Colonic mucosa (tissue), 4 donors: Measurements from ENCODE around the gene RBM19. TPM values are rescaled to one million over a fixed set of nuclear protein-coding genes. Genes with fewer than 3 reads are reported as not detected.

Experiments
- DNase-seq: peaks from one replicate; pipeline ENCODE4 v3.0.0-alpha.2; 2020
- H3K27ac ChIP-seq: fragments of 200-600 bp; one replicate; pipeline ENCODE4 v1.8.0; 2021
- H3K27me3 ChIP-seq: fragments of 200-600 bp; one replicate; pipeline ENCODE4 v1.8.0; 2021
- H3K36me3 ChIP-seq: fragments of 200-600 bp; one replicate; pipeline ENCODE4 v1.8.0; 2021
- H3K4me1 ChIP-seq: fragments of 200-600 bp; one replicate; pipeline ENCODE4 v1.8.0; 2021; ENCODE audit warnings: mild to moderate bottlenecking
- H3K4me3 ChIP-seq: fragments of 200-600 bp; one replicate; pipeline ENCODE4 v1.8.0; 2021
- H3K9ac ChIP-seq, 2 donors: one replicate each; pipeline ENCODE4 v1.7.0; 2013; ENCODE audit warnings: control low read depth in 2 of 2, low read depth in 2 of 2, low read length in 2 of 2
- H3K9me3 ChIP-seq: fragments of 200-600 bp; one replicate; pipeline ENCODE4 v1.8.0; 2021
- intact Hi-C: fragments of 100-400 bp; cut with DNase I; formaldehyde crosslinking; loops from one replicate; pipeline ENCODE4 v1.14.1; 2022
- total RNA-seq, 2 donors: library from RNA; stranded (reverse); fragmentation: NEBNext Ultra II Directional in 1 of 2; extraction: Animal tissue kit (Norgen Biotek cat#: 25700) in 1 of 2; gene quantifications; one replicate each; pipeline ENCODE4 v1.2.1, GENCODE V29; 2021
- TF ChIP-seq, protein P1 (sequence below): fragments of 200-600 bp; IDR thresholded peaks from one replicate; pipeline ENCODE4 v1.8.0; 2022; ENCODE audit warnings: antibody characterized with exemption, mild to moderate bottlenecking
- donor health status: healthy.
- donor health status: DM: no; HTN: no; CAD: no.
- donor health status: DM: no; HTN: no; CAD: no.

RBM19 gene
- total RNA-seq, 2 donors from 2014 or later, result 13.5 to 33.1 TPM

DNA sequence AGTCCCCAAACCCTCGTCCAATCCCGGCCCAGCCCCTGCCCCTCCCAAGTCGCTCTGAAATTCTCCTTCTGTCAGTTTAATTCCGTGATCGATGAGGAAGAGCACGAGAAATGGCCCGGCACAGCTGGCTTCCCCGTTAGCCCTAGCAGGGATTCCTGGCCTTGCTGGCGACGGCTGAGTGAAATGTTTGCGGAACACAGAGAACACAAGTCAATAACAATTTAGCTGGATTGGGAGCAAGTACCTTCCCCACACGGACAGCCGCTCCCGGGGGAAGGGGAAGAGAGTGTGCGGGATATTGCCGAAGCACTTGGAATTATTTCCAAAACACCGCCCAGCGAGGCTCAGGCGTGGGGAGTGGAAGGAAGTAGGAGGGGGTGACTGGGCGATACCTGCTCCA is 134.6 kb downstream of the RBM19 start:
- H3K4me3 ChIP-seq, result no peak overlapping the region
- no peaks in the 10 kb centered on the region for H3K27me3 ChIP-seq
- H3K36me3 ChIP-seq, result no peaks in the 10 kb centered on the region
- no peak for DNase-seq
- H3K9me3 ChIP-seq, result no peaks in the 10 kb centered on the region
- H3K27ac ChIP-seq, result no peak overlapping the region
- intact Hi-C loops, result no loop called here
- no peak overlapping the region for H3K9ac ChIP-seq
- no peaks in the 10 kb centered on the region for H3K4me1 ChIP-seq
- TF ChIP-seq, protein P1, sequence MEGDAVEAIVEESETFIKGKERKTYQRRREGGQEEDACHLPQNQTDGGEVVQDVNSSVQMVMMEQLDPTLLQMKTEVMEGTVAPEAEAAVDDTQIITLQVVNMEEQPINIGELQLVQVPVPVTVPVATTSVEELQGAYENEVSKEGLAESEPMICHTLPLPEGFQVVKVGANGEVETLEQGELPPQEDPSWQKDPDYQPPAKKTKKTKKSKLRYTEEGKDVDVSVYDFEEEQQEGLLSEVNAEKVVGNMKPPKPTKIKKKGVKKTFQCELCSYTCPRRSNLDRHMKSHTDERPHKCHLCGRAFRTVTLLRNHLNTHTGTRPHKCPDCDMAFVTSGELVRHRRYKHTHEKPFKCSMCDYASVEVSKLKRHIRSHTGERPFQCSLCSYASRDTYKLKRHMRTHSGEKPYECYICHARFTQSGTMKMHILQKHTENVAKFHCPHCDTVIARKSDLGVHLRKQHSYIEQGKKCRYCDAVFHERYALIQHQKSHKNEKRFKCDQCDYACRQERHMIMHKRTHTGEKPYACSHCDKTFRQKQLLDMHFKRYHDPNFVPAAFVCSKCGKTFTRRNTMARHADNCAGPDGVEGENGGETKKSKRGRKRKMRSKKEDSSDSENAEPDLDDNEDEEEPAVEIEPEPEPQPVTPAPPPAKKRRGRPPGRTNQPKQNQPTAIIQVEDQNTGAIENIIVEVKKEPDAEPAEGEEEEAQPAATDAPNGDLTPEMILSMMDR, result no peak

DNA sequence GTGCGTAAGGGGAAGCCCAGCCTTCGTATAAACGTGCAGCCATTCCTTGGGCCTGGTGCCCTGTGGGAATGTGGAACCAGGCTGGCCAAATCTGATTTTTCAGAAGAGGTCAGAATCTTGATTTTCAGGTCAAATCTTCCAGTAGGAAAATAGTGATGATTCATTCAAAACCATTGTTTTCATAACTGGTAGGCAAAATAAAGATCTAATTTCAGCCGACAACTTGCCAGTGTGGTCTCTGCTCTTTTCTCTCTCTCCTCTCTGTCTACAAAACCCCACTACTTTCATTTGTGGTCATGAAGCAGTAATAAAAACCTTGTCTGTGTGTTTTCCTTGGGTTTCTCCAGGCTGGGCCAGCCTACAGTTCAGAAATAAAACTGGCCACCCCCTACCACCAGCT is 135.1 kb downstream of the RBM19 start:
- Histone ChIP-seq H3K9me3 (no peaks in the 10 kb centered on the region), H3K27me3 (no peaks in the 10 kb centered on the region), H3K36me3 (no peaks in the 10 kb centered on the region), H3K4me3 (no peak overlapping the region), H3K27ac (no peak overlapping the region), H3K4me1 (no peaks in the 10 kb centered on the region), H3K9ac (no peak overlapping the region)
- DNase-seq, result no peak
- TF ChIP-seq, protein P1, result no peak
- intact Hi-C loops, result no loop called here

DNA sequence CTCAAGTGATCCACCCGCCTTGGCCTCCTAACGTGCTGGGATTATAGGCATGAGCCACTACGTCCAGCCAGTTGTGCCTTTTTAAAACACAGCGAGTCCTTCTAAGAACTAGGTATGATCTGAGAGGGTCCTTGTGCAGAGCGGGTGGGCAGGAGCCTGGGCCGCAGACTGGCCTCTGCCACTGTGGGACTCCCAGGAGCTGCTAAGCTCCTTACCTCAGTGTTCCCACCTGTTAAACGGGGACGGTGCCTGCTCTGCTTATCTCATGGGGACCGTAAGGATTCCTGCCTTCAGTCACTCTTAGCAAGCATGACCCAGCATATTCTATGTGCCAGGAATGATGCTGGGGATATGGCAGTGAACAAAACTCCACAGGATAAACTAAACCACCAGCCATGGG is 136.9 kb downstream of the RBM19 start:
- H3K4me1 ChIP-seq, result no peaks in the 10 kb centered on the region
- intact Hi-C loops, result no loop called here
- TF ChIP-seq, protein P1, result no peak
- no peak for DNase-seq
- H3K9me3 ChIP-seq, result no peaks in the 10 kb centered on the region
- no peak overlapping the region for H3K9ac ChIP-seq
- no peak overlapping the region for H3K27ac ChIP-seq
- no peak overlapping the region for H3K4me3 ChIP-seq
- no peaks in the 10 kb centered on the region for H3K36me3 ChIP-seq
- H3K27me3 ChIP-seq, result no peaks in the 10 kb centered on the region

DNA sequence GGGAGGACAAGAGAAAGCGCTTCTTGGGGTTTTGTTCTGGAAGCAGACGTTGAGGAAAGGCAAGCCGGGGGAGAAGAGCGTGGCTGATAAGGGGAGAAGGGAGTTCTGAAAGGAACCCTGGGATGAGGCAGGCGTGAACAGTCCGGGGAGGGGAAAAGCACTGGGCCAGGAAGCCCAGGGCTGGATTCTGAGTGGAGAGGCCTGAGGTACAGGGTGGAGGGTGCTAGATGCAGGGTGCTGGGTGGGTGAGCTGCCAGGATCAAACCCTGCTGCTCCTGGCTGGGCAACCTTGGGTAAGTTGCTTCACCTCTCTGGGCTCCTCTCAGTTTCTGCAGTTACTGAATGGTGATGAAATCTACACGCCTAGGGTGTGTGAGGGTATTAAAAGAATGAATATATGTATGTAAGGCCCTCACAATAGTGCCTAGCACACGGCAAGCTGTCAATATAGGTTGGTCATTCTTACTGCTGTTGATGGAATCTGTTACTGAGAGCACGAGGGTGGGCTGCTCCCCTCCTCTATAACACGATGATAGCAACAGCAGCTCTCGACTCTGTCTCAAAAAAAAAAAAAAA is 138.5 kb downstream of the RBM19 start:
- Histone ChIP-seq H3K9ac (no peak overlapping the region), H3K36me3 (no peaks in the 10 kb centered on the region), H3K27me3 (no peaks in the 10 kb centered on the region), H3K9me3 (no peaks in the 10 kb centered on the region), H3K27ac (no peak overlapping the region), H3K4me1 (no peaks in the 10 kb centered on the region), H3K4me3 (no peak overlapping the region)
- TF ChIP-seq, protein P1, result no peak
- no peak for DNase-seq
- intact Hi-C loops, result no loop called here

DNA sequence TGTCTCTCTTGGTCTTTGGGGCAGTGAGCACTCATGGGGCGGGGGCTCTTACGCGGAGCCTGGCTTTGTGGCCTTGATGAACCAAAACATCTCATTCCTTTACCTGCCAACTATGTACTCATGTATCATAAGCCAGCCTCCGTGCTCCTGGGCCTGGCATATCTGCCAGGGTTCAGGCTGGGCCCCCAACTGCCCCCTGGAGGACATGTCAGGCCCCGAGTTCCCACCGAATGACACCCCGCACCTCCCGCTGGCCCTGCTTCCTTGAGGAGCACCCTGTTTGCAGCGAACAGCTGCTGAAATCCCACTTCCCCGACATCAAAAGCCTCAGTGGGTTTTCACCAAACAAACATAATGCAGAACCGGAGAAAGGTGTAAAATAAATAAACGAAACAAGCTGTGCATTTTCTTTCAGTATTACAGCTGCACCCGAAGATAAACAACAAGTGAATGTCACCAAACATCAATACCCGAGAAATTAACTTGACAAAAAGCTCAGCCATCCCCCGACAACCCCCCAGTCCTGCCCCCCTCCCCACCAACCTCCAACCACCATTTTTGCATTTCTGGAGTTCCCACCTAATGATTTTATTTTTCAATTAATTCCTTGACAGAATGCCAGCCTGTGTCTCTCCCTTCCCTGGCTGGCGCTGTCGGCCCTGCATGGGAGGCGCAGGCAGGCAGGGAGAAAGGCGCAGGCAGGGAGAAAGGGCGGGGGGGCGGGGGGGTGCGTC is 139.2 kb downstream of the RBM19 start:
- no peak for DNase-seq
- Histone ChIP-seq H3K4me3 (no peak overlapping the region), H3K36me3 (no peaks in the 10 kb centered on the region), H3K4me1 (no peaks in the 10 kb centered on the region), H3K9me3 (no peaks in the 10 kb centered on the region), H3K9ac (no peak overlapping the region), H3K27ac (no peak overlapping the region), H3K27me3 (no peaks in the 10 kb centered on the region)
- TF ChIP-seq, protein P1, result no peak
- intact Hi-C loops, result no loop called here
